Activated CD4-positive, alpha-beta T cell treated with anti-CD3 and anti-CD28 coated beads for 4 hours (primary cell): Measurements from ENCODE around the gene PIEZO2.
"Not testable (repeated sequence)": the region's sequence is repeated elsewhere in the genome, so short reads cannot be mapped to it uniquely, and the experiment has no call there.

Experiments used
- DNase-seq, 2 donors: peaks; one replicate each; pipeline ENCODE4 v3.0.0-alpha.2; 2020

Gene PIEZO2

DNA sequence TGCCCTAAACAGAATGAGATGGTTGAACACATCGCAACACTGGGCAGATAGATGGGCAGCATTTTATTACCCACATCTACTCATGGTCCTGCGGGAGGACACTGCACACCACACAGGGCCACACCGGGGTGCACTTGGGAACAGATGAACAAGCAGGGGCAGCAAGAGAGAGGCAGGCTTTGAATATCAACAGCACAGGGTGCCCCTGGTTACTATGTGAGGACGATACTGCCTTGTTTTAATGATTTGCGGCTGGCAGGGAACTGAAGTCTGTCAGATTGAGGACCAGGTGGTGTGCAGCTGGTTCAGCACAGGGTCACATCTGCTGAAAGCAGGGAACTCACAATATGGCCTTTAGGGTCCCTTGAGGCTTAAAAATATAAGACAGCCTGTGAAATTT lies 195.7 kb downstream of the PIEZO2 start:
- DNase-seq, result no peak

DNA sequence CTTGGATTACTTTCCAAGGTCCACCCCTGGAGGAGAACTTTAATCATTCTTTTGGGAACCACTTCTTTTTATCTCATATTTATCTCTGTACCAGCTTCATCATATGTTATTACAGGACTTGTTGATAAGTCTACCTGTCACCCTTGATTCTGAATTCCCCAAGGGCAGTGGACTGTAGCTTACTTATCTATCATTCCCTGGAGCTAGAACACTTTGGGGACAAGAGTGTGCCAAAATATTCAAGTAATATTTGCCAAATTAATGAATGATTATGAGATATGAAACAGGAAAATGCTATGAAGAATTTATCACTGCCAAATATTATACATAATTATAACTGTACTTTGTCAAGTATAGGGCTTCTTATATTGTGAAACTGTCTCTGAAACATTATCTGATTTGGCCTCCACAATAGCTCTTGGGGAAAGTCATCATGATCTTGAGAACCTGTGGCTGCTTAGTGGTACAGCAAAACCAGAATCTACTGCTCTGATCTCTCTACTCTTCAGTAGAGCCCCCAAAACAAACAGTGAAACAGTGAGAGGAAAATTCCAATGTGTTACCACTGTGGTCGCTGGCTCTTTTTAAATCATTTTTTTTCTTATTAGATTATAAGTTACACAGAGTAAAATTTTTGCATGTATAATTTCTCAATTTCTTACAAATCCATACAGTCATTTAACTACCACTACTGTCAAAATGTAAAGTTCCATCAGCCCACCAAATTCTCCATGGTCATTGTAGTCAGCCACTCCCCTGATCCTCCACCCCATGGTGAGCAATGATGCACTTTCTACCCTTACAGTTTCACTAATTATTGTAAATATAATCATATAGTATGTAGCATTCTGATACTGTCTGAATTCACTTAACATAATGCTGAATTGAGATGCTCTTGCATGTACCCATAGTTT lies 197.5 kb downstream of the PIEZO2 start:
- DNase-seq, result no peak

DNA sequence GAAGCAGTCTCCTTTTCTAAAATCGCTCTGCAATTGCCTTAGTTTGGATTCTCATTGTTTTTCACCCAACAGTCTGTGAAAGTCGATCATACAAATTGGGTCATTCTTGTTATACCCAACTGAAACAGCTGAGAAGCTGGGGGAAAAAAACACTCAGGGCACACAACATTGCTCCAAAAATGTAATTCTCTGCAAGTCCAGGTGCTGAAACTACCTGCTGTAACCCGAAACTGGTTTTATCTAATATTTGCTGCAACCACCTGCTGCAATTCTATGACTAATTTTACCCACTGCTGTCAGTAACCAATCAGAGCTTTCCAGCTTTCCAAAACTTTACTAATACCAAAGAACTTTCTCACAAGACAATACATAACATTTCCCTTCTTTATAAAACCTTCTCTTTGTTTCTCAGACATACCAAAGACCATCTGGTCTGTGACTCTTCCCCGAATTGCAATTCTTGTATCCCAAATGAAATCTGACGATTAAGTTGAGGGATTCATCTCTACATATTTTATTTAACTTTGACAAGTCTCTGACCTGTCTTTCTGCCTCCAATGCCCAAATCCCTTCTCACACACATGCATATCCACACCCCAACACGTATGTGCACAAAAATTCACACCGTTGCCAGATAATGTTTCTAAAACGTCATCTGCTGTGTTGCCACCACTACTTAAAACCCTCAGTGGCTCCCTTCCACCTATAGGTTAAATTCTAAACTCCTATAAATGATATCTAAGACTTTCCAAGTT lies 198.3 kb downstream of the PIEZO2 start:
- no peak for DNase-seq

- DNase-seq, result no peak
Observed at GRCh38 chr18:10950080-10950875, 199.1 kb downstream of the PIEZO2 start.

DNA sequence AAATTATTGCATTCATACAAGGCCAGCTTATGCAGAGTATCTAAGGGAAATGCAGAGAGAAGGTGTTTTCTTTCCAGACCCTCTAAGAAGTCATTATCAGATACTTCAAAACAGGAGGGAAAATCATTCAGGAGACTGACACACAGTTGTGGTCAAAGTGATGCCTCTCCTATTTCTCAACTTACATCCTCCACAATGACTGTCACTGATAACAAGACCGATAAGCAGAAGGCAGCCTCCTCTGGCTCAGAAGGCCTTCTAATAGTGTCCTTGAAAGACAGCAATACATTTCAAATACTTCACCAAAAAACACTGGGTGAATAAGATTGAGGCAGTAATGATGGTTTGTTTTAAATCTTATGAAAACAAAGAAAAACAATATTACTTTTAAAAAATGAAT lies 199.7 kb downstream of the PIEZO2 start:
- no peak for DNase-seq

- no peak for DNase-seq
Observed at GRCh38 chr18:10948421-10948820, 200.9 kb downstream of the PIEZO2 start.

DNA sequence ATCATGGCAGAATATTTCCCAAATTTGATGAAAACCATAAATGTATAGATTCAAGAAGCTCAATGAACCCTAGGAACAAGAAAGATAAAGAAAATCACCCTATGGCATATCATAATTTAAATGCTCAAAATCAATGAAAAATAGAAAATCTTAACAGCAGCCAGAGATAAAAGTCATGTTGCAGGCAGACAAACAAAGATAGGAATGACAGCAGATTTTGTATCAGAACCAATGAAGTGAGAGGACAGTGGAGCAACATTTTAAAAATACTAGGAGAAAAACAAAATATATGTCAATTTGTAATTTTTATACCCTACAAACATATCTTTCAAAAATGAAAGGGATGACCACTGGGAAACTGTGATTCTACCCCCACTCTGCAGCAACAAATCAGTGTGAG lies 203.3 kb downstream of the PIEZO2 start:
- no peak for DNase-seq

DNA sequence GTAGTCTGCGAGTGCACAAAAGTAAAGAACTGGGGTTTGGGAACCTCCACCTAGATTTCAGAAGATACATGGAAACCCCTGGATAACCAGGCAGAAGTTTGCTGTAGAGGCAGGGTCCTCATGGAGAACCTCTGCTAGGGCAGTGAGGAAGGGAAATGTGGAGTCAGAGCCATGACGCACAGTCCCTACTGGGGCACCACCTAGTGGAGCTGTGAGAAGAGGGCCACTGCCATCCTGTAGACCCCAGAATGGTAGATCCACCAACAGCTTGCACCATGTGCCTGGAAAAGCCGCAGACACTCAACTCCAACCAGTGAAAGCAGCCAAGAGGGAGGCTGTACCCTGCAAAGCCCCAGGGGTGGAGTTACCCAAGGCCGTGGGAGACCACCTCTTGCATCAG lies 206.4 kb downstream of the PIEZO2 start:
- DNase-seq, result no peak

DNA sequence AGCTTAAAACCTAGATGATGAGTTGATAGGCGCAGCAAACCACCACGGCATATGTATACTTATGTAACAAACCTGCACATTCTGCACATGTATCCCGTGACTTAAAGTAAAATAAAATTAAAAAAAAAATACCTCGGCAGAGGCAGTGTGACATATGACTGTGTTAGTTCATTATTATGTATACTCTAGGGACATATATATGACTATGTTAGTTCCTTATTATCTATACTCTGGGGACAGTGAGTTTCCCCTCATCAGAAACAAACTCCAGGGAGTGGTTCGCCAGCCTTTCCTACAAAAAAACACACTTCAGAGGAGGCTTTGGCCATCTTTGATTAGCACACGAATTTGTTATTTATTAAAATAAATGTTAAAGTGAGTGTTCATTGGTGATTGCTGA lies 209.5 kb downstream of the PIEZO2 start:
- no peak for DNase-seq

DNA sequence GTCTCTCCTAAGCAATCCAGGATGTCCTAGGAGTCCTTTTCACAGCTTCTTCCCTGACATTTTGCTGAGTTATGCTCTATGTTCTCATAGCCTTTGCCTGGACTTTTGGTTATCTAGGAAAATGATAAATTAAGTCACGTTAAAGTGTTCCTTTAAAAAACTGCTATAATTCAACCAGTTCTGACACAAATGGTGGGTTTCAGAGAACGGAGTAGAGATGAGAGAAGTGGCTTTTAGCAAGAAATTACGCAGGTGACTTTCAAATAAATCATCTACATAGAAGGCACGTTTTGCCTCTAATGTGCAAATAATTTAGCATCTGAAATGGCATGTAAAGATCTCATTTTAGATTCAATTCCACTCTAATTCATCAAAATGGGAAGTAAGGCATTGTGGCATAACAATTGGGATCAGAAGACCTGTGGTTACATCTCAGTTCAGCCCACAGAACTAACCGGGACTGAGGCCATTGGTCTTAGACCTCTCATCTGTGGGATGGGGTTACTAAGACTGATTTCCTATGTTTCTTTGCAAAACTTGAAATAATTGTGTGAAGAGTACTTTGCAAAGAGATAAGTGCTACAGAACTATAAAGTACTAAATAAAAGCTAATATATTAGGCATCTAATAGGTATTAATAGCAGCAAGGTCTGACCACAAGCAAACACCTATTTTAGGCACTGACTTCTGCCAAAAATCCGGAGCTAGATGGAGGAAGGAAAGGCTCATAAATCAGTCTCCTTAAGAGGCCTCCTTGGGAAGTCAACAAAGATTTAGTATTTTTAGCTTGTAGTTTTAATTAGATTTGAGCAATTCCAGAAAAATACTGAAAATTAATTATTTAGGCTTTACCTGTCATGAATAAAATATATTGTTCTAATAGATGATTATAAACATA lies 211.4 kb downstream of the PIEZO2 start:
- DNase-seq, result no peak

DNA sequence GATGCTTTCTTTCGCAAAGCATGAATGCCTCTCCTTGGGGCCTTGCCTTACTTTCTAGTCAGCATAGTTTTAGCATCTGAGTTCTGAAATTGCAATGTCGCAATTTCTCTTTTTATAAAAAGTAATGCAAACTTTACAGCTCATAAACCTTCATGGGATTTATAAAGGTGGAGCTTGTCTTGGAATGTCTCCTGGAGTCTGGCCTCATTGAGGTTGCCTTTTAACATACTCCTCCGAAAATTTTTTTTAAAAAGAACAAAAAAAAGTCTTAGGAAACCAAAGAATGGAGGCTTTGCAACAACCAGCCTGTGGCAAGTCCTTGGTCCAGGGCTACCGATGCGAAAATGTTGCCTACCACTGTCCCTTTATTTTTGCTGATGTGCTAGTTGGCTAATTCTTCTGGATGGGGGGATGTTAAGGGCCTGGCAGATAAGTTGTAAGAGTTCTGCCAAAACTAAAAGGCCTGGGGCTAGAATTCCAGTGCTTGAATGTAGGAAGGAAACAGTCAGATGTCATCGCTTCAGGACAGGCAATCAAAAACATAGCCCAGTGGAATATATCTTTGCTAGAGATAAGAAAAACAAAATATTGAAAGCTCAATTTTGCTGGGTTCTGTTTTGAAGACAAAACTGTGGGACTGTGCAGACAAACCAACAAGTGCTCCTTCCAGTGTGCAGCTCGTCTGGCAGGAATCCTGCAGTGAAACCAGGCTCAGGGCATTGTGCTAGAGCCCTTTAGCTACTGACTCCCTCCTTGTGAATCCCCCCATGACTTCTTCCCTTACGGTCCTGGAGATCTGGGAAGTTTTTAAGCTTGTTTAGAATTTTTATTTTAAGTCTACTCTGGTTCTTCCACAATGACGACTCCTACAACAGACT lies 213.0 kb downstream of the PIEZO2 start:
- DNase-seq, result no peak

DNA sequence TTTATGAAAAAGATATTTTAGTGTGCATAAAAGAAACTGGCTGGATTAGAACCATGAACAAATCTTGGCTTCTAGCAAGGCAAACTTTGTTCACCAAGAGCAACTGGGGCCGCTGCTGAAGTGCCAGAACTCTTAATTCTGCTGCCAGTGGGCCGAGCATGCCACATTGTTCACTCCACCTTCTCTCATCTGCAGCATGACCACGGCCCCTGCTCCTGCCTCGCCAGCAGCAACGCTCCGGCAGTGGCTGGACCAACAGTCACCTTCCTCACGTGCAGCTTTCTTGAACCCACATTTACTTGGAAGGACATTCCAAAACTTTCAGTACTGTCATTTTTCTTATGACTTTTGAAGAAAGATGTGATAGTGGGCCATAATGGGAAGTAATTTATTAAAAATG lies 213.8 kb downstream of the PIEZO2 start:
- DNase-seq, result no peak

GRCh38 chr18:10933648-10934047 lies 215.7 kb downstream of the PIEZO2 start:
- DNase-seq, result not testable (repeated sequence)

DNA sequence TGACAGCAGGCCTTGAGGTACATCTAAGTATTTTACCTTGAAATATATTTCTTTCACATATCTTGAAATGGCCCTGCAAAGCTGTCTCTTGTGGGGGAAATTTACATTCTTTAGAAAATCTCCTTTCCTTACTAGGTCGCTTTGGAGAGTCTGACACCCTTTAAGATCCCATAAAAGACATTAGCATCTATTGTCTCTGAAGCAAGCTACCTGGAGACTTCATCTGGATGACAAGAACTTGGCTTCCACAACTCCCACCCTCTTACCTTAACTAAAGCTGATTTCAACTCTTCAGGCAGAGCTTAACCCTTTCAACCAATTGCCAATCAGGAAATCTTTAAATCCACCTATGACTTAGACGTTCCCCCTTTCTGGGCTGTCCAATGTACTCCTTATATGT lies 219.3 kb downstream of the PIEZO2 start:
- no peak for DNase-seq

- no peak for DNase-seq
Observed at GRCh38 chr18:10928772-10929373, 220.5 kb downstream of the PIEZO2 start.

- DNase-seq, result no peak
Observed at GRCh38 chr18:10928011-10928771, 221.2 kb downstream of the PIEZO2 start.

GRCh38 chr18:10927286-10927992 lies 221.9 kb downstream of the PIEZO2 start:
- DNase-seq, result no peak

GRCh38 chr18:10926621-10927161 lies 222.7 kb downstream of the PIEZO2 start:
- DNase-seq, result no peak

GRCh38 chr18:10924290-10924689 lies 225.1 kb downstream of the PIEZO2 start:
- no peak for DNase-seq
